Adipose tissue (tissue), 3 donors: Measurements from ENCODE around the gene SPINDOC. TPM values are rescaled to one million over a fixed set of nuclear protein-coding genes. Genes with fewer than 3 reads are reported as not detected.
"Not testable (repeated sequence)": the region's sequence is repeated elsewhere in the genome, so short reads cannot be mapped to it uniquely, and the experiment has no call there.

Experiments used
- H3K27ac ChIP-seq: one replicate; pipeline ENCODE4 v1.5.1; 2013; ENCODE audit warnings: low read depth, low read length
- WGBS, 3 donors: extraction: QIAGEN DNeasy Blood & Tissue Kit; methylation state at CpG; one replicate each; pipeline ENCODE4 v1.1.7; 2013; 5-methylcytosine and 5-hydroxymethylcytosine counted together
- polyA plus RNA-seq, 3 donors: library from polyadenylated mRNA; stranded (reverse); fragments of 200-250 nt; gene quantifications; one replicate each; pipeline ENCODE4 v1.2.3, GENCODE V29; 2013
- donor health status: healthy with polysubstance abuse.
- donor health status: Bipolar disorder and iron deficiency.
- donor health status: healthy.

Gene SPINDOC
- polyA plus RNA-seq, 3 donors = 2.5 to 10.7 (median 9.7) TPM

GRCh38 chr11:63782749-63783148, 30.5 kb upstream of the SPINDOC start:
- no peak overlapping the region for H3K27ac ChIP-seq
- 92 to 99% (median 95%) methylated on average over 6 of the region's 6 CpGs for WGBS, 3 donors

- WGBS, 3 donors = 38 to 44% (median 40%) methylated on average over 5 to 7 of the region's 7 CpGs
- no peak overlapping the region for H3K27ac ChIP-seq
These were observed 29.2 kb upstream of the SPINDOC start for GRCh38 chr11:63783925-63784592.

- no peak overlapping the region for H3K27ac ChIP-seq
These were observed 27.4 kb upstream of the SPINDOC start for GRCh38 chr11:63785823-63786222.

GRCh38 chr11:63791495-63792167, 21.6 kb upstream of the SPINDOC start:
- no peak overlapping the region for H3K27ac ChIP-seq
- 83 to 97% (median 97%) methylated on average over 6 of the region's 6 CpGs for WGBS, 3 donors

More at GRCh38 chr11:63785823-63786222, 27.4 kb upstream of the SPINDOC start:
- WGBS, 3 donors = 84 to 92% (median 85%) methylated on average over 1 of the region's 1 CpG

- H3K27ac ChIP-seq = no peak overlapping the region
These were observed 20.1 kb upstream of the SPINDOC start for GRCh38 chr11:63793161-63793560.

DNA sequence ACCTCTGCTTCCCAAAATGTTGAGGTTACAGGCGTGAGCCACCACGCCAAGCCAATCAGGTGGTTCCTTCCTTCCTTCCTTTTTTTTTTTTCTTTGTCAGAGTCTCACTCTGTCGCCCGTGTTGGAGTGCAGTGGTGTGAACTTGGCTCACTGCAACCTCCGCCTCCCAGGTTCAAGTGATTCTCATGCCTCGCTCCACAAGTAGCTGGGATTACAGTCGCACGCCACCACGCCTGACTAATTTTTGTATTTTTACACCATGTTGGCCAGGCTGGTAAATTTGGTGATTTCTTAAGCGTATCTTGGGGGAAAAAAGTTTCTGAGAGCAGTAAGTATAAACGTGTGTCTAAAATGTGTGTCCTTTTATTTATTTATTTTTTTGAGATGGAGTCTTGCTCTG, 18.2 kb upstream of the SPINDOC start:
- 70 to 83% (median 78%) methylated on average over 11 of the region's 11 CpGs for WGBS, 3 donors
- H3K27ac ChIP-seq = no peak overlapping the region

DNA sequence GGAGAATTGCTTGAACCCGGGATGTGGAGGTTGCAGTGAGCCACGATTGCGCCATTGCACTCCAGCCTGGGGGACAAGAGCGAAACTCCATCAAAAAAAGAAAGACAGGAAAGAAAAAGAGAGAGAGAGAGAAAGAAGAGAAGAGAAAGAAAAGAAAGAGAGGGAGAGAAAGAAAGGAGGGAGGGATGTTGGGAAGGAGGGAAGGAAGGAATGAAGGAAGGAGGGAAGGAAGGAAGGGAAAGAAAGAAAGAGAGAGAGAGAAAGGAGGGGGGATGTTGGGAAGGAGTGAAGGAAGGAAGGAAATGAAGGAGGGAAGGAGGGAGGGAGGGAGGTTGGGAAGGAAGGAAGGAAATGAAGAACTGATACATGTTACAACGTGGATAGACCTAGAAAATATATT, 12.3 kb upstream of the SPINDOC start:
- 78 to 84% (median 84%) methylated on average over 5 of the region's 5 CpGs for WGBS, 3 donors
- H3K27ac ChIP-seq = no peak overlapping the region

DNA sequence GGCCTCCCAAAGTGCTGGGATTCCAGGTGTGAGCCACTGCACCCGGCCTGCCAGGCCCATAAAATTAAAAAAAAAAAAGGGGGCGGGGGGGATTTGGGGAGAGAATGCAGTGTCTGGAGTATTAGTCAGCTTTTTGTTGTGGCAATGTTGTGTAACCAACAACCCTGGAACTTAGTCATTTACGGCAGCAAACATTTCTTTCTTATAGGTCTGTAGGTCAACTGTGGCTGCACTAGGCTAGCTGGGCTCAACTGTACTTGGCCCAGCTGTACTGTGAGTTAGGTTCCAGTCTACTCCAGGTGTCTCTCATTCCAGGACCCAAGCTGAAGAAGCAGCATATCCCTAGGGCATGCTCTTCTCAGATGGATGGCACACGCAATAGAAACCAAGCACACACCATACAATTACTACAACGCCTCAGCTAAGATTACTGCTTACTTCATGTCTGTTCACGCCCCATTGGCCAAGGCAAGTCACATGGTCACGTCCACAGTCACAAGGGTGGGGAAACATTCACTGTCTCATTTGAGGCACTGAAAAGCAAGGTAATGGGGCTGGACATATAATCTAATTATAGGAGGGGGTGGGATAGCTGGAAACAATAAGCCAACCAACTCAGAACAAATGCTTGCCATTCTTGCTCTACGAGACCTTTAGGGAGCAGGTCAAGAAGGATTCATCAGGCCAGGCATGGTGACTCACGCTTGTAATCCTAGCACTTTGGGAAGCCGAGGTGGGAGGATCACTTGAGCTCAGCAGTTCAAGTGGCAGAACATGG, 10.4 kb upstream of the SPINDOC start:
- 85 to 86% (median 85%) methylated on average over 10 of the region's 10 CpGs for WGBS, 3 donors
- H3K27ac ChIP-seq = no peak overlapping the region

DNA sequence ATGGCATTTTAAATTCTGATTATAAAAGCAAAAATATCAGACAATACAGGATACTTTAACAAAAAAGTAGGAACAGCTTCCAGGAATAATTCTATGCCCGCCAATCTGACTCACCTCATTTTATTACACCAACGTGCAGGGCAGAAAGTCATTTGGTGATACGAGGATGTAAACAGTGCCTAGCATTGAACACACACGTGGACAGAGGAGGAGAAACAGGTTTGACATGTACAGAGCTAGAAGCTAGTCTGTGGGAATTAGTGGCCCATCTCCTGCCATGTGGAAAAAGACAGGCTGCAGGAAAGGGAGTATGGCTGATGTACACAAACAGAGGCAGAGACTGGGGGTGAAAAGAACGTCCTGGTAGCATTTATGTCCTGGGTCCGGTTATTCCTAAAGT, 9.0 kb upstream of the SPINDOC start:
- no peak overlapping the region for H3K27ac ChIP-seq
- 52 to 81% (median 75%) methylated on average over 6 of the region's 6 CpGs for WGBS, 3 donors

DNA sequence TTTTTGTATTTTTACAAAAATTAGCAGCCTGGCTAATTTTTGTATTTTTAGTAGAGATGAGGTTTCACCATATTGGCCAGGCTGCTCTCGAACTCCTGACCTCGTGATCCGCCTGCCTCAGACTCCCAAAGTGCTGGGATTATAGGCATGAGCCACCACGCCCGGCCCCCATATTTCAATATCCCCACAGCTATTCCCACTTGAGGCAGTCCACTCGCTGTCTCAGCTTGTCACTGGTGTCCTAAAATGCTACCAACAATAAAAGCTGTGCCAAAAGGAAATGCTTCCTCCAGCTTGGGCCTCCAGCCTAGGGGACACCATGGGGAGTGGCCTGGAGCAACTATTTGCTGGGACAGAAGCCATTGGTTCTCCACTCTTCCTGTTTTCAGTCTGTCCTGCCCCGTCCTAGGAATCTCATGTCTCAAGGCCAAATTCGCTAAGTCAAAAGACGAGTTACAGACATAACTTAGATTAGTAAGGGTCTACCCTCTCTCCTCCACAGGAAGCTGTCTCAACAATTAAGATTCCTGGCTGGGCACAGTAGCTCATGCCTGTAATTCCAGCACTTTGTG, 7.3 kb upstream of the SPINDOC start:
- H3K27ac ChIP-seq = no peak overlapping the region

GRCh38 chr11:63810383-63810782, 2.9 kb upstream of the SPINDOC start:
- WGBS, 3 donors = 87 to 95% (median 94%) methylated on average over 11 of the region's 11 CpGs
- H3K27ac ChIP-seq = not testable (repeated sequence)

More for the DNA sequence above, 7.3 kb upstream of the SPINDOC start:
- WGBS, 3 donors = 51 to 71% (median 69%) methylated on average over 9 of the region's 9 CpGs

DNA sequence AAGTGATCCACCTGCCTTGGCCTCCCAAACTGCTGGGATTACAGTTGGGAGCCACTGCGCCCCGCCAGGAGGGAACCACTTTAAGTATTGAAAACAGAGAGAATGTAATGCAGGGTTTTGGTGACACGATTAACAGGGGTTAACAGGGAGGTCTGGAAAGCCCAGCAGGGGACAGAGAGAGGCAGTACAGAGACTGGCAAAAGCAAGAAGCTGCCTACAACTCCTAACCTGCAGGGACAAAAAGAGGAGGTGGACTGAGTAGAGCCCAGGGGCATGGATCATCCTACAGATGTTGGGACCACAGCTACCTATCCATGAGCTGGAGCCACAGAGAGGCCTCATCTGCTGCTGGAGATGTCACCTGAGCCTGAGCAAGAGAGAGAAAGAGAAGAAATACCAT, 1.7 kb upstream of the SPINDOC start:
- no peak overlapping the region for H3K27ac ChIP-seq
- 78 to 90% (median 89%) methylated on average over 3 of the region's 3 CpGs for WGBS, 3 donors

- WGBS, 3 donors = 1% methylated on average over 51 to 74 of the region's 74 CpGs
- no peak overlapping the region for H3K27ac ChIP-seq
These were observed 517 bp downstream of the SPINDOC start for GRCh38 chr11:63813563-63814382.

DNA sequence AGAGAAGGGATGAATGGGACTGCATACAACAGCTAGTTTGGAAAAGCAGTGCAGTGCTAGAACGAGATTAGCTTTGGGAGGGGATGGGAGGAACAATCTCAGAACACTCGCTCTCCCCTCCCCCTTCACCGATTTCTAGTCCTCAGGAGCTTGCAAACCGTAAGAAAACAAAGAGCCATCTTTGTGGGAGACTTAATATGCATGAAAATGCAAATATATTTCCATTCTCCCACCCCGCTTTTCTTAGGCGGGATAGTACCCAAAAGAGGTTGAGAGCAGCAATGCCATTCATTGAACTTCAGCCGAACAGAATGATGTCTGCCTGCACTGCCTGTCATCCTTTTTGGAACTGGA, 1.1 kb downstream of the SPINDOC start:
- WGBS, 3 donors = 21 to 40% (median 22%) methylated on average over 7 of the region's 7 CpGs
- no peak overlapping the region for H3K27ac ChIP-seq

GRCh38 chr11:63816166-63816565, 2.9 kb downstream of the SPINDOC start:
- WGBS, 3 donors = 89 to 92% (median 92%) methylated on average over 6 of the region's 6 CpGs
- no peak overlapping the region for H3K27ac ChIP-seq

- WGBS, 3 donors = 91 to 99% (median 96%) methylated on average over 3 of the region's 3 CpGs
These were observed 3.5 kb downstream of the SPINDOC start for GRCh38 chr11:63816732-63817131.

GRCh38 chr11:63817758-63818498, 4.7 kb downstream of the SPINDOC start:
- H3K27ac ChIP-seq = no peak overlapping the region
- WGBS, 3 donors = 87 to 89% (median 87%) methylated on average over 26 to 27 of the region's 27 CpGs

More at GRCh38 chr11:63816732-63817131, 3.5 kb downstream of the SPINDOC start:
- H3K27ac ChIP-seq = no peak overlapping the region

GRCh38 chr11:63818609-63819008, 5.4 kb downstream of the SPINDOC start:
- WGBS, 3 donors = 94 to 99% (median 97%) methylated on average over 19 of the region's 19 CpGs

More at GRCh38 chr11:63818609-63819008, 5.4 kb downstream of the SPINDOC start:
- H3K27ac ChIP-seq = no peak overlapping the region
